ENCODE measurements around the gene MGRN1. TPM values are rescaled to one million over a fixed set of nuclear protein-coding genes. Genes with fewer than 3 reads are reported as not detected.
A peak's percentile ranks its signal among the peaks of the same experiment; 100 is the strongest.

The MGRN1 gene
- total RNA-seq, 1 donor from 2014 or later = 40.8 TPM

DNA sequence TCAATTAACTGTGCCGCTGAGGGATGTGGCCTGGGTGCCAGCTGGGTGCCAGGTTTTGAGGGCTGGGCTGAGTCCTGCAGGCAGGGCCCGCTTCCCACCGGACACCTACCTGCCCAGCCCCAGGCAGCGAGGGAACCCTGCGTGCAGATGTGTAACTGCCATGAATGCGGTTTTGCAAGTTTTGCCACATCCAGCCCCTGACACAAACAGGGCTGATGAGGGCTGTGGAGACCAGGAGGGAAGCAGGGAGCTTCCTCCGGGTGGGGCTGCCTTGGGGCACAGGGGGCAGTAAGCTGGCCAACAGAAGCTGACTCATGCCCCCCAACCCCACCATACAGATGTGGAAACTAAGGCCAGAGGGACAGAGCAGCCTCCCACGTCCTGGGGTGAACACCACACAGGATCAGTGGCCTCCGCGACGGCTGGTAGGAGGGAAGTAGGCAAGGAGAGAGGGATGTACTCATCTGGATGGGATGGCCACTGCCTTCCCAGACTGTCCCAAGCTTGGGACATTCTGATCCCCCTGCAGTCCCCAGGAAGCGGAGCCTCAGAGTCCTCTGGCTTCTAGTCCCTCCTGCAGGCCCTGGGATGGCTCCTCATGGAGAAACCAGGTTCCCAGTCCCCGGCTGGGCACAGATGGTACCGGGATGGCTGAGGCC, 11.5 kb upstream of the MGRN1 start:
- peak overlapping the region; percentile 94 for H3K27ac ChIP-seq
- peaks cover 48% of the 10 kb centered on the region for H3K4me1 ChIP-seq
- intact Hi-C loops (cut with DNase I) = no loop called here

DNA sequence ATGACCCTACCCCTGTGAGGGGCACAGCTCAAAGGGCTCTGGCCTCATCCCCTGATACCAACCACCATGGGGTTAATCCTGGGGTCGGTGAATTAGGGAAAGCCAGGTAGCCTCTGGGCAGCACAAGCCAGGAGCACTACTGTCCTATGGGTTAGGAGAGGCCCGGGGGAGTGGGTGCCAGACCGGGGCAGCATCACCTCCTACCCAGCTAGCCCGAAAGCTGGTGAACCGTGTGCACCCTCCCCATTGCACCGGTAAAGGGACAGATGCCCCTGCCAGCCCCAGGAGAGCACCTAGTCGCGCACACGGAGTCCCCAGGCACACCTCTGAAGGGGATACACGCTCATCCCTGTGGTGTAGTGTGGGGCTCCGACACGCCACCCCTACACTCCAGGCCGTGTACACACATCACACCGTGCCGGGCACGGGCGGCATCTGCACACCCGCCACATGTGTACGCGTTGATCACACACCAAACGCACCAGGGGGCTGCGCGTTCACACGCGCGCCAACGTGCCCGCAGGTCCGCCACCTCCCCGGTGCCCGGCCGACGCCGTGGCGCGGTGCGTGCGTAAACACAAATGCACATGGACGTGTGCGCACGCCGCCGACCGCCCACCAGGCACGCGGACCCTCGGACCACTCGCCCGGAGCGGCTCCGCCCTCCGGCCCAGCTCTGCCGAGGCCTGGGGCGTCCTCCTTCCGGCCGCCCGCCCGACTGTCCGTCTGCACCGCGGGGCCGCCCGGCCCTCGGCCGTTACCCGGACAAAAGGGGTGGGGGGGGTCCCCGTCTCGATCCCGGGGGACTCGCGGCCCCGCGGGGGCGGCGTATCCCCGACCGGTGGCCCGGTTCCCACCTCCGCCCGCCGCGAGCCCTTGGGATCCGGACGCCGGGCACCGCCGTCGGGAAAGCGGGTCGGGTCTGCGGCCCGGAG, 10.7 kb upstream of the MGRN1 start:
- intact Hi-C loops (cut with DNase I) = no loop called here
- DNase-seq (ENCODE audit: extremely low spot score in 2 of 2) = no peak
- peaks cover 53% of the 10 kb centered on the region for H3K4me1 ChIP-seq
- H3K27me3 ChIP-seq = no peaks in the 10 kb centered on the region
- no peaks in the 10 kb centered on the region for H3K9me3 ChIP-seq
- H3K4me3 ChIP-seq = peak overlapping the region; percentile 83 to 94
- TF ChIP-seq POLR2A (IDR thresholded peaks at IDR 0.05) = no peak
- no peak for TF ChIP-seq POLR2AphosphoS5 (IDR thresholded peaks at IDR 0.05; ENCODE audit: insufficient read depth in 1 of 2, low read depth in 1 of 2)
- TF ChIP-seq, protein P1, sequence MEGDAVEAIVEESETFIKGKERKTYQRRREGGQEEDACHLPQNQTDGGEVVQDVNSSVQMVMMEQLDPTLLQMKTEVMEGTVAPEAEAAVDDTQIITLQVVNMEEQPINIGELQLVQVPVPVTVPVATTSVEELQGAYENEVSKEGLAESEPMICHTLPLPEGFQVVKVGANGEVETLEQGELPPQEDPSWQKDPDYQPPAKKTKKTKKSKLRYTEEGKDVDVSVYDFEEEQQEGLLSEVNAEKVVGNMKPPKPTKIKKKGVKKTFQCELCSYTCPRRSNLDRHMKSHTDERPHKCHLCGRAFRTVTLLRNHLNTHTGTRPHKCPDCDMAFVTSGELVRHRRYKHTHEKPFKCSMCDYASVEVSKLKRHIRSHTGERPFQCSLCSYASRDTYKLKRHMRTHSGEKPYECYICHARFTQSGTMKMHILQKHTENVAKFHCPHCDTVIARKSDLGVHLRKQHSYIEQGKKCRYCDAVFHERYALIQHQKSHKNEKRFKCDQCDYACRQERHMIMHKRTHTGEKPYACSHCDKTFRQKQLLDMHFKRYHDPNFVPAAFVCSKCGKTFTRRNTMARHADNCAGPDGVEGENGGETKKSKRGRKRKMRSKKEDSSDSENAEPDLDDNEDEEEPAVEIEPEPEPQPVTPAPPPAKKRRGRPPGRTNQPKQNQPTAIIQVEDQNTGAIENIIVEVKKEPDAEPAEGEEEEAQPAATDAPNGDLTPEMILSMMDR (IDR thresholded peaks at IDR 0.05) = no peak
- peak overlapping the region; percentile 94 for H3K27ac ChIP-seq
- H3K36me3 ChIP-seq = peaks cover 0 to 8% of the 10 kb centered on the region in 2 donors

More for the DNA sequence above, 11.5 kb upstream of the MGRN1 start:
- no peak for TF ChIP-seq POLR2A (IDR thresholded peaks at IDR 0.05)
- no peak for TF ChIP-seq POLR2AphosphoS5 (IDR thresholded peaks at IDR 0.05; ENCODE audit: insufficient read depth in 1 of 2, low read depth in 1 of 2)
- TF ChIP-seq, protein P1 (IDR thresholded peaks at IDR 0.05) = no peak
- H3K27me3 ChIP-seq = no peaks in the 10 kb centered on the region
- H3K9me3 ChIP-seq = no peaks in the 10 kb centered on the region
- H3K4me3 ChIP-seq = peak overlapping the region; percentile 83 to 94
- no peak for DNase-seq (ENCODE audit: extremely low spot score in 2 of 2)
- peaks cover 0 to 14% of the 10 kb centered on the region in 2 donors for H3K36me3 ChIP-seq

DNA sequence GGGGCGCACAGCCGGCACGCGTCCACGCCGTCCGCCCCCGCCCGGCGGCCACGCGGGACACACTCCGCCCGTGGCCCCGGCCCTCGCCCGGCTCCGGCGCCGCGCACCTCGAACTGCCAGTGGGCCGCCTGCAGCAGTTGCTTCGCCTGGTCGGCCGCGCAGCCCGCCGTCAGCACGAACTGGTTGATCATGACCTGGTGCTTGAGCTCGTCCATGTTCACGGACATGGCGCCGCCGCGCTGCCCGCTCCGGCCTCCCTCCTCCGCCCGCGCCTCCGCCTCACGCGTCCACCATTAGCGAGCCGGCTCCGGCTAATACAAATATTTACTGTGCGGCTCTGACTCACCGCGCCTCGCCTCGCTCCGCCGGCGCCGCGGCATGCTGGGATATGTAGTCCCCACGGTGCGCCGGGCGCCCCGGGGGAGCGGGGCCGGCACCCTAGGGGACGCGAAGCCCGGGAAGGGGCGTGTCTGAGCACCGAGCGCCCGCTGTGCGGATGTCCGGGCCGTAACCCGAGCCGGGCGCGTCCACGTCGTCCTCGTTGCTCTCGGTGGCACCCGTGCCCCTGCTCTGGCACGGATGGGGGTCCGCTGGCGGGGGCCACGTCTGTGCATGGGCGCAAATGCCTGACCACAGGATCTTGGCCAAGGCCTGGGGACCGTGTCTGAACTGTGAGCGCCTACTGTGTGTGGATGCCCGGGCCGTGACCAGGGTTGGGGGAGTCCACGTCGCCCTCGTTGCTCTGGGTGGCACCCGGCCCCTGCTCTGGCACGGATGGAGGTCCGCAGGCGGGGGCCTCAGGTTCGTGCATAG, 9.8 kb upstream of the MGRN1 start, which contains the start of gene UBALD1:
TSS of gene UBALD1 (minus strand) at position 318 of the 813 bp plus-strand sequence. CDS start at position 227, 91 bp downstream.
- intact Hi-C loops (cut with DNase I) = no loop called here
- H3K27me3 ChIP-seq = no peaks in the 10 kb centered on the region
- H3K4me3 ChIP-seq = peak within 1 kb of the TSS; percentile 83 to 94
- H3K36me3 ChIP-seq = no peaks in the 10 kb centered on the region
- peaks cover 54% of the 10 kb centered on the region for H3K4me1 ChIP-seq
- H3K27ac ChIP-seq = peak within 1 kb of the TSS; percentile 94
- TF ChIP-seq, protein P1 (IDR thresholded peaks at IDR 0.05) = no peak
- TF ChIP-seq POLR2A (IDR thresholded peaks at IDR 0.05) = peak; percentile 42 to 80
- peak; percentile 79 to 96 for TF ChIP-seq POLR2AphosphoS5 (IDR thresholded peaks at IDR 0.05; ENCODE audit: insufficient read depth in 1 of 2, low read depth in 1 of 2)
- no peak for DNase-seq (ENCODE audit: extremely low spot score in 2 of 2)
- H3K9me3 ChIP-seq = no peaks in the 10 kb centered on the region

DNA sequence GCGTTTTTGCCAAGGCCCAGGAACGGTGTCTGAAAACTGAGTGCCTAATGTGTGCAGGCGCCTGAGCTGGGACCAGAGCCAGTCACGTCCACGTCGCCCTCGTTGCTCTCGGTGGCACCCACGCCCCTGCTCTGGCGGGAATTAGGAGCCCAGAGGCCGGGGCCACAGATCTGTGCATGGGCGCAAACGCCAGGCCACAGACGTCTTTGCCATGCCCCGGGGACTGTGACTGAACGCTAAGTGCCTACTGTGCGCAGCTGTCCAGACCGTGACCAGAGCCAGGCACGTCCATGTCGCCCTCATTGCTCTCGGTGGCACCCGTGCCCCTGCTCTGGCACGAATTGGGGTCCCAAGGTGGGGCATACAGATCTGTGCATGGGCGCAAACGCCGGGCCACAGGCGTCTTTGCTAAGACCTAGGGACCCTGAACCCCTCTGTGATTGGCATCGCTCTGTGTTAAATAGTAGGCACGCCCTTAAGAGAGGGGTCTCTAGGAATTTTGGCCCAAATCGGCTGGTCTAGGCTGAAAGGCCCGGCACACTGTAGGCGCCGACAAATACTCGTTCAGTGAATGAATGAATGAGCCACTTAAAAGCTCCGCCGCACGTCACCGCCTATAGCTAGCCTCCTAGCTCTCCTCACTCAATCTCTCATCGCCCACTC, 9.1 kb upstream of the MGRN1 start:
- Histone ChIP-seq H3K27ac (peak overlapping the region; percentile 94), H3K4me3 (peak overlapping the region; percentile 83 to 94), H3K36me3 (no peaks in the 10 kb centered on the region), H3K4me1 (peaks cover 50% of the 10 kb centered on the region), H3K27me3 (no peaks in the 10 kb centered on the region), H3K9me3 (no peaks in the 10 kb centered on the region)
- no peak for DNase-seq (ENCODE audit: extremely low spot score in 2 of 2)
- TF ChIP-seq POLR2A (IDR thresholded peaks at IDR 0.05) (no peak), POLR2AphosphoS5 (IDR thresholded peaks at IDR 0.05; ENCODE audit: insufficient read depth in 1 of 2, low read depth in 1 of 2) (no peak)
- TF ChIP-seq, protein P1 (IDR thresholded peaks at IDR 0.05) = no peak
- intact Hi-C loops (cut with DNase I) = no loop called here
